ENCODE data around the gene EDC3.

- TF ChIP-seq, protein P1, sequence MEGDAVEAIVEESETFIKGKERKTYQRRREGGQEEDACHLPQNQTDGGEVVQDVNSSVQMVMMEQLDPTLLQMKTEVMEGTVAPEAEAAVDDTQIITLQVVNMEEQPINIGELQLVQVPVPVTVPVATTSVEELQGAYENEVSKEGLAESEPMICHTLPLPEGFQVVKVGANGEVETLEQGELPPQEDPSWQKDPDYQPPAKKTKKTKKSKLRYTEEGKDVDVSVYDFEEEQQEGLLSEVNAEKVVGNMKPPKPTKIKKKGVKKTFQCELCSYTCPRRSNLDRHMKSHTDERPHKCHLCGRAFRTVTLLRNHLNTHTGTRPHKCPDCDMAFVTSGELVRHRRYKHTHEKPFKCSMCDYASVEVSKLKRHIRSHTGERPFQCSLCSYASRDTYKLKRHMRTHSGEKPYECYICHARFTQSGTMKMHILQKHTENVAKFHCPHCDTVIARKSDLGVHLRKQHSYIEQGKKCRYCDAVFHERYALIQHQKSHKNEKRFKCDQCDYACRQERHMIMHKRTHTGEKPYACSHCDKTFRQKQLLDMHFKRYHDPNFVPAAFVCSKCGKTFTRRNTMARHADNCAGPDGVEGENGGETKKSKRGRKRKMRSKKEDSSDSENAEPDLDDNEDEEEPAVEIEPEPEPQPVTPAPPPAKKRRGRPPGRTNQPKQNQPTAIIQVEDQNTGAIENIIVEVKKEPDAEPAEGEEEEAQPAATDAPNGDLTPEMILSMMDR (IDR thresholded peaks at IDR 0.05) = peak; percentile 72 to 88 (median 84)
- no peak for TF ChIP-seq POLR2A (IDR thresholded peaks at IDR 0.05)
- no peak for TF ChIP-seq POLR2AphosphoS5 (IDR thresholded peaks at IDR 0.05)
These were observed 60.6 kb downstream of the EDC3 start for GRCh38 chr15:74635228-74635627.

All from sigmoid colon (tissue), 4 donors.